Prostate gland (tissue), 2 donors: ENCODE measurements around the gene HOXA7.

Source experiments
- CTCF ChIP-seq, 4 experiments: fragments of 200-600 bp in 2 of 4; fragments of 450-650 bp in 2 of 4; sonication (generic) in 2 of 4; IDR thresholded peaks; 1 replicate in 3 of 4; 2 replicates in 1 of 4; pipeline ENCODE4 v1.5.1; 2016 to 2019; ENCODE audit warnings: antibody characterized with exemption in 4 of 4, mild to moderate bottlenecking in 2 of 4, moderate library complexity in 2 of 4
- POLR2AphosphoS5 ChIP-seq: sonication (generic); formaldehyde crosslinking; IDR thresholded peaks from one replicate; pipeline ENCODE4 v1.6.1; 2017; ENCODE audit warnings: antibody characterized with exemption

- TF ChIP-seq POLR2AphosphoS5 (peak; percentile 27), CTCF (IDR thresholded peaks at IDR 0.05) (no peak)
Observed at GRCh38 chr7:27192546-27193334, 36.3 kb upstream of the HOXA7 start.
